NCI-H1092 treated with DMSO at 0.1 percent for 48 hours (cell line): ENCODE measurements around the gene LPIN3.

Experiments
- DNase-seq: peaks from one replicate; lab custom pipeline; 2025; lab: John Stamatoyannopoulos, UW

The LPIN3 gene

GRCh38 chr20:41349266-41349665, 8.6 kb downstream of the LPIN3 start:
- DNase-seq, result no peak

GRCh38 chr20:41349943-41350342, 9.3 kb downstream of the LPIN3 start:
- DNase-seq, result no peak

GRCh38 chr20:41350408-41350962, 9.9 kb downstream of the LPIN3 start:
- no peak for DNase-seq

GRCh38 chr20:41352106-41352505, 11.5 kb downstream of the LPIN3 start:
- DNase-seq, result no peak

GRCh38 chr20:41352666-41353065, 12.0 kb downstream of the LPIN3 start:
- no peak for DNase-seq

- no peak for DNase-seq
Measured at GRCh38 chr20:41353530-41353929, 12.9 kb downstream of the LPIN3 start.

- DNase-seq, result no peak
Measured at GRCh38 chr20:41355192-41355591, 14.6 kb downstream of the LPIN3 start.

- no peak for DNase-seq
Measured at GRCh38 chr20:41355598-41356203, 15.1 kb downstream of the LPIN3 start.

GRCh38 chr20:41356951-41357350, 16.3 kb downstream of the LPIN3 start:
- no peak for DNase-seq

- no peak for DNase-seq
Measured at GRCh38 chr20:41357424-41358163, 17.0 kb downstream of the LPIN3 start.

GRCh38 chr20:41358230-41358629, 17.6 kb downstream of the LPIN3 start:
- DNase-seq, result no peak

- DNase-seq, result no peak
Measured at GRCh38 chr20:41358717-41359116, 18.1 kb downstream of the LPIN3 start.

GRCh38 chr20:41359541-41360011, 19.0 kb downstream of the LPIN3 start:
- DNase-seq, result no peak

GRCh38 chr20:41360831-41361756, 20.5 kb downstream of the LPIN3 start:
- no peak for DNase-seq

GRCh38 chr20:41361757-41362747, 21.4 kb downstream of the LPIN3 start:
- no peak for DNase-seq

GRCh38 chr20:41362748-41363140, 22.1 kb downstream of the LPIN3 start:
- DNase-seq, result no peak

- no peak for DNase-seq
Measured at GRCh38 chr20:41363601-41364000, 23.0 kb downstream of the LPIN3 start.

- no peak for DNase-seq
Measured at GRCh38 chr20:41364236-41364855, 23.7 kb downstream of the LPIN3 start.

- DNase-seq, result no peak
Measured at GRCh38 chr20:41364967-41365765, 24.5 kb downstream of the LPIN3 start.
